Activated CD8-positive, alpha-beta memory T cell treated with anti-CD3 and anti-CD28 coated beads for 36 hours (primary cell): Measurements from ENCODE around the gene DNAJC4. TPM values are rescaled to one million over a fixed set of nuclear protein-coding genes. Genes with fewer than 3 reads are reported as not detected.

ENCODE experiments used
- CTCF ChIA-PET: fragments of 350-600 bp; sonication (Branson Sonifier 250); formaldehyde crosslinking; loops from one replicate; lab custom pipeline; 2021; ENCODE audit warnings: antibody characterized with exemption; lab: Charles Lee
- POLR2A ChIA-PET: fragments of 350-600 bp; sonication (Branson Sonifier 250); formaldehyde crosslinking; loops from one replicate; lab custom pipeline; 2021; ENCODE audit warnings: antibody characterized with exemption; lab: Charles Lee
- total RNA-seq, 2 experiments: library from RNA; stranded (reverse); gene quantifications; one replicate each; pipeline ENCODE4 v1.2.3, GENCODE V29; 2021

Gene DNAJC4, protein sequence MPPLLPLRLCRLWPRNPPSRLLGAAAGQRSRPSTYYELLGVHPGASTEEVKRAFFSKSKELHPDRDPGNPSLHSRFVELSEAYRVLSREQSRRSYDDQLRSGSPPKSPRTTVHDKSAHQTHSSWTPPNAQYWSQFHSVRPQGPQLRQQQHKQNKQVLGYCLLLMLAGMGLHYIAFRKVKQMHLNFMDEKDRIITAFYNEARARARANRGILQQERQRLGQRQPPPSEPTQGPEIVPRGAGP
- 10 to 100 TPM; 19.0 to 20.8 TPM for total RNA-seq

DNA sequence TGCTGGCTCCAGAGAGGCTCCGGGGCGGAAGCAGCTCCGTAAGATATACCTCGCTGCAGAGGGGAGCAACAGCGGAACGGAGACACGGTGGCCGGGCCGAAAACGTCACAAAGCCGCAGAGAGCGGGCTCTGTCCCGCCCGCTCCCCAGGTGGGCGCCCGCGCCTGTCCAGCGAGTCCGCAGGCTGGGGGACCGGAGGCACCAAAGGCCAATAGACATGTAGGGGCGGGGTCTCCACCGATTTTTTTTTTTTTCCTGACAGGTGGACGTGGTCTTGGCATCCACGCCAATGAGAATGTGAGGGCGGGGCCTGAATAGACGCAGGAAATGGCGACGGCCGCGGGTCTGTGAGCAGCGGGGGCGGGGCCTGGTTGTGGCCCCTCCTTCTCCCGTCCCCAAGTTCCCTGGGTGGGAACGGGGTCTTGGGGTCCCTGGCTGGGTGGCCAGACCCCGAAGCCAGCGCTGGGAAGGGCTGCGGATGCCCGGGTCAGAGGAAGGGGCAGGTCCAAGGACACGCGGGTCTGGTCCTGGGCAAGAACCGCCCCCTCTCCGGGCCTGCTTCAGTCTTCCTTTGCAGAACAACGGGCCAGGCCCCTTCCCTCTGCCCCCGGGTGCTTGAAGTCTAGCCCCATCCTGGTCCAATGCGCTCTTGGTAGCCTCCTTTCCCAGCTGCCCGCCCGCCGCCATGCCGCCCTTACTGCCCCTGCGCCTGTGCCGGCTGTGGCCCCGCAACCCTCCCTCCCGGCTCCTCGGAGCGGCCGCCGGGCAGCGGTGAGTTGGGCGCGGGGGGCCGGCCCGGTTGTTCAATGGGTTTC is at the start of gene DNAJC4:
Gene DNAJC4, plus strand, starts transcription at position 378 of the 814 bp plus-strand sequence. Its CDS starts 307 bp downstream, at position 685.
- POLR2A ChIA-PET, result interaction anchor here (0.6 kb wide), 1 partner anchor 560 kb away, joined by 3 read pairs; no protein-coding TSS in a partner anchor
- CTCF ChIA-PET, result interaction anchor here (1.1 to 2.7 kb wide), 6 partner anchors 13 to 74 kb away, joined by 3 to 6 read pairs (median 4); partner anchors contain the start of gene PPP1R14B

DNA sequence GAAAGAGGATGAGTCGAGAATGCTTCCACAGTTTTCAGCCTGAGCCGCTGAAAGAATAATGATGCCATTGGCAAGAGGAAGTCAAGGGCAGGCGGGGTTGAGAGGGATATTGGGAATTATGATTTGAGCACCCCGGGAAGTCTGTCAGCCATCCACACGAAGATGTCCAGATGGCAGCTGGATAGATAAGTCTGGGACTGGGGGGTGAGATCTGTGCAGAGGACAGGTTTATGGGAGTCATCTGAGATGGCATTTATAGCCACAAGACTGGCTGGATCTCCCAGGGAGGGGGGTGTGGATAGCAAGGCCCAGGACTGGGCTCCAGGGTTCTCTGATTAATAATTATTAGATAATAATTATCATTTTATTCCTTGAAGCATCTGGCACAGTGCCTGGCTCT is 49.5 kb upstream of the DNAJC4 start:
- POLR2A ChIA-PET, result interaction anchor here (0.6 kb wide), 1 partner anchor 222 kb away, joined by 4 read pairs; no protein-coding TSS in a partner anchor
- CTCF ChIA-PET, result interaction anchor here (1.0 to 1.5 kb wide), 3 partner anchors 17 to 32 kb away, joined by 3 to 4 read pairs (median 4); no protein-coding TSS in a partner anchor

DNA sequence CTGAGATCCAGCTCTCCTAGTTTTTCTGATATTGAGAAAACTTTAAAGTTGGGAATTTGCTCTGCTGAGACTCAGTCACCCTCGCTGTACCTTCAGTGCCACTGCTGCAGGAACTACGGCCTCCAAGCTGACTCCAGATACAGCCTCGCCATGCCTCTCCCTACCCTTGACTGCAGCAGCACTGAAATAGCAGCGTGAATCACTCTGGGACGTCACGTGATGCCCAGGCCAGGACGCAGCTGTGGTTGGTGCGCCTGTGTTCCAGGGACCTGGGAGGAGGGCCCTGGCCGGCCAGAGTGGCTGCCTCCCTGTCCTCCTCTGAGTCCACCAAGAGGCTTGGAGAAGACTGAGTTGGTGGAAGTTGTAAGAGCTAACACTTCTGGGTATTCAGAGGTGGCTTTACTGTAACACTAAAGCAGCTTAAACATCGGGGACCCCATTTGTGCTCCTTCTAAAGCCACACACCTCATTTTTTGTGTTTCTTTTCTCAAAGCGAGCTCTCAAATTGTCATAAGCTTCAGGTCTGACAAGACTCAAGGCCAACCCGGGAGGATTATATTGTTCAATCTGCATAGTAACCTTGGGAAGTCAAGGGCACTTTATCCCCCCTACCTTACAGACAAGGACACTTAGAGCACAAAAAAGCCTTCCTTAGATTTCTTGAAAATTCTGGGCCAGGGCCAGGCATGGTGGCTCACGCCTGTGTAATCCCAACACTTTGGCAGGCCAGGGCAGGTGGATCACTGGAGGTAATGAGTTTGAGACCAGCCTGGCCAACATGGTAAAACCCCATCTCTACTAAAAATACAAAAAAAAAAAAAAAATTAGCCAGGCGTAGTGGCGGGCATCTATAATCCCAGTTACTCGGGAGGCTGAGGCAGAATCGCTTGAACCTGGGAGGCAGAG is 48.6 kb upstream of the DNAJC4 start:
- ChIA-PET POLR2A (interaction anchor here (0.6 kb wide), 2 partner anchors 43 to 223 kb away, joined by 3 to 4 read pairs; no protein-coding TSS in a partner anchor), CTCF (interaction anchor here (0.5 to 1.5 kb wide), 5 partner anchors 17 to 116 kb away, joined by 3 to 4 read pairs (median 3); no protein-coding TSS in a partner anchor)

DNA sequence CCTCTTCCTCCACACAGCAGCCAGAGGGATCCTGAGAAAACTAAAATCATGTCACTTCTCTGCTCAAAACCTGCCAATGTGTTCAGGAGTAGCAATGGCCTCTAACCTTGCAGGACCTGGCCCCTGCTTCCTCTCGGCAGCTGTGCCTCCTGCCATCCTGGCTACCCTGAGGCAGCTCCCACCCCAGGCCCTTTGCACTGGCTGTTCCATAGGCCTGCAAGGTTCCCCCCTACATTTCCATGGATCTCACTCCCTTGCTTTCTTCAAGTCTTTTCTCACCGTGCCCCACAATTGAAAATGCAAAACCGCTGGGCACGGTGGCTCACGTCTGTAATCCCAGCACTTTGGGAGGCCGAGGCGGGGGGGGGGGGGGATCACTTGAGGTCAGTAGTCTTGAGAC is 46.5 kb upstream of the DNAJC4 start:
- ChIA-PET CTCF (interaction anchor here (0.7 to 7.1 kb wide), 2 partner anchors 22 to 25 kb away, joined by 4 to 54 read pairs; partner anchors contain the start of gene FERMT3), POLR2A (interaction anchor here (0.7 to 2.5 kb wide), 3 partner anchors 17 to 52 kb away, joined by 4 to 20 read pairs (median 6); partner anchors contain the start of gene MACROD1)

DNA sequence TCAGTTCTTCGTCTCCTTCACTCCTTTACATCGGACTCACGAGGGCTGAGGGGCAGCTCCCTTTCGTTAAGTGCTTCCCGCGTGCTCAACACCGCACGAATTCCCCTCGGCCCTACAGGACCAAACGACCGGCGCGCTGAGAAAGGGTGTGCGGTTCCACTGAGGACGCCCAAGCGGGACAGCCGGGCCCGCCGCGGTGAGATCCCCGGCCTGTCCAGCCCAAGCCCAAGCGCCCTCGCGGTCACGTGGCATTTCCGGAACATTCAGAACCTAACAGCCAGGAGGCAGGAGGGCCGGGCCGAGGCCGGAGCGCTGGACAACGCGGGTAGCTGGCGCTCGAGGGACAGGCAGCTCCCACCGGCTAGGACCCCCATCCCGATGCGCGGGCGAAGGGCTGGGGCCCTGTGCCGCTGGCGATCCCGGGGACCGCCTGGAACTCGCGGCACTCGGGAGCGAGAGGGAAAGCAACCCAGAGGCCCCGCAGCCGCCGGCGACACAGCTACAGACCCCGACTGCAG is 45.1 kb upstream of the DNAJC4 start:
- POLR2A ChIA-PET, result interaction anchor here (0.5 to 5.8 kb wide), 21 partner anchors 14 to 1136 kb away, joined by 3 to 106 read pairs (median 4); partner anchors contain the start of genes ESRRA, FERMT3, MACROD1 and PPP1R14B
- CTCF ChIA-PET, result interaction anchor here (0.7 to 7.1 kb wide), 11 partner anchors 21 to 184 kb away, joined by 3 to 54 read pairs (median 4); partner anchors contain the start of genes FERMT3 and RPS6KA4

DNA sequence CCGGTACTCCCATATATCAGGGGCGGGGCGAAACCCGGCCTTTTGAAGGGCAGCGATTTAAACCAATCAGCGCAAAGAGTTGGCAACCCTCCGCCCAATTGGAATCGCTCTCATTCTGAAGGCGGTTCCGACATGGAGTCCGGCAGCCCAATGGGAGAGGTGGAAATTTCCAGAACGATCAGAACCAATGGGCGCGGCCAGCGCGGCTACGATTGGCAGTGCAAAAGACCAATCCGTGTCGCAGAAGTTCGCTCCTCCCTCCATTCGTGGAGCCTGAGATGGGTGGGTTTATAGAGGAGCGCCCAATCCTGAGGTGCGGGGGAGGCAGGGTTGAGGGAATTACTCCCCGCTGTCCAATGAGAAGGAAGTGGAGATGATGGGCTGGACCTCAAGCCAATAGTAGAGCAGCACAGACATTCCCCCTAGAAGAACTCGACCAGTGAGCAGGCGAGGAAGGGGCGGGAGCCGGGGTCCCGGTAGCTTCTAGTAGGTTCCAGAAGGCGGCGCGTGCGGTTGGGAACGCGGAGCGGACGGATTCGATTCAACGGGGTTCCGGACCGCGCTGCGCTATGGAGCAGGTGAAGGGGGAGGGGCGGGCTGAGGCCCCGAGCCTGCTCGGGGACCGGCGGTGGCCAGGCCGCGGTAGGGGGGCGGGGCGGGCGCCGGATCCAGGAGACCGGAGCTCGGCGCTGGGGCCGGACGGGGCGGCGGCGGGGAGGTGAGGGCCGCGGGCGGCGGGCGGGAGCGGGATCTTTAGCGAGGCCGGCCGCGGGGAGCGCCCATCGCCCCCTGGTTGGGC is 44.5 kb upstream of the DNAJC4 start, which contains the start of gene STIP1:
Gene STIP1, plus strand, starts transcription at position 479 of the 799 bp plus-strand sequence. Its CDS starts 91 bp downstream, at position 570.
- CTCF ChIA-PET, result interaction anchor here (1.0 to 7.1 kb wide), 9 partner anchors 20 to 185 kb away, joined by 3 to 54 read pairs (median 4); partner anchors contain the start of genes FERMT3, MACROD1 and RPS6KA4
- POLR2A ChIA-PET, result interaction anchor here (0.5 to 5.8 kb wide), 14 partner anchors 14 to 365 kb away, joined by 3 to 106 read pairs (median 4); partner anchors contain the start of genes ESRRA, FERMT3, MACROD1 and PPP1R14B

DNA sequence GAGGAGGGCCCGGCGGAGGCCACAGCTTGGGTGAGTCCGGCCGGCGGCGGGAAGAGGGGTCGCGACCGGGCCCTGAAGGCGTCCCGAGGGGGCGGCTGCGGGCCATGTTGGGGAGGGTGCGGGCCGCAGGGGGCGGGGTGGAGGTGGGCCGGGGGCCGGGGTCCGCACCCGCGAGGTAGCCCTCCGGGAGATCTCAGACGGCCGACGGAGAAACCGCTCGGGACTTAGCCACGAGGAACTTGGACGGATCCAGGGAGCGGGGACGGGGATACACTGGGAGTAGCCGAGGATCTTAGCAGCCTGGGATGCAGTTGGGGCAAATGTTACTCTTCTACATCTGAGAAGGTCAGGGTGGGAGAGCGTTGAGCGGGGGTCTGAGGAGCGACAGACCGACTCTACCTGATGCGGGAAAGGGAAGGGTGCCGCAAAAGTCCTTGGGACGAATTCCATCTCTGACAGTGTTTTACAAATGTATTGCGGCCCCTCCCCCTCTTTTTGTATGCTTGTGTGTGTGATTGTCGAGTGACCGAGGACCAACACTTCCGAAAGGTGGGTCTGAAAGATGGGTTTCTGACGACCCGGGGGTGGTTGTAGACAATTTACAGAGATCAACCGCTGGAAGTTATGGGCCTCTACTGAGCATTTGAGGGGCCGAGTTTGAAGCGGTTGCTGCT is 43.7 kb upstream of the DNAJC4 start:
- POLR2A ChIA-PET, result interaction anchor here (1.0 to 5.8 kb wide), 9 partner anchors 13 to 131 kb away, joined by 3 to 106 read pairs (median 4); partner anchors contain the start of genes FERMT3, MACROD1, NUDT22 and PRDX5
- CTCF ChIA-PET, result interaction anchor here (1.0 to 7.1 kb wide), 8 partner anchors 14 to 172 kb away, joined by 3 to 54 read pairs (median 4); partner anchors contain the start of genes FERMT3, MACROD1 and RPS6KA4

DNA sequence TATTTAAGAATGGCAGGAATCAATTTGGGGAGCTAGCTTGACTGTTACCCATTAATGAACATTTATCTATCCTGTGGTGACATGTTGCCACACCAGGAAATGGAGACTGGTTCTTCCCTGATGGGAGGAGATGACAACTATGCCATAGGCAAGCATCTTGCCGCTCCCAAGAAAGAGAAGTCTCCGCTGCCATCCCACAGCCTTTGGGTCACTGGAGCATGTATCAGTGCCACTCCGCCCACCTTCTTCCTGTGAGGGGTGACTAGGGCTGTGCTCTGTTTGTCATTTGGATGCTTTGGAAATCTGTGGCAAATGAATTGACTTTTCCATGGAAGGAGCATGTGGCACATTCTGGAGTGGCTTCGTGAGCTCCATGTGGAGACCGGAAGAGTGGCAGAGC is 37.9 kb upstream of the DNAJC4 start:
- CTCF ChIA-PET, result interaction anchor here (1.0 kb wide), 1 partner anchor 12 kb away, joined by 3 read pairs; no protein-coding TSS in a partner anchor

DNA sequence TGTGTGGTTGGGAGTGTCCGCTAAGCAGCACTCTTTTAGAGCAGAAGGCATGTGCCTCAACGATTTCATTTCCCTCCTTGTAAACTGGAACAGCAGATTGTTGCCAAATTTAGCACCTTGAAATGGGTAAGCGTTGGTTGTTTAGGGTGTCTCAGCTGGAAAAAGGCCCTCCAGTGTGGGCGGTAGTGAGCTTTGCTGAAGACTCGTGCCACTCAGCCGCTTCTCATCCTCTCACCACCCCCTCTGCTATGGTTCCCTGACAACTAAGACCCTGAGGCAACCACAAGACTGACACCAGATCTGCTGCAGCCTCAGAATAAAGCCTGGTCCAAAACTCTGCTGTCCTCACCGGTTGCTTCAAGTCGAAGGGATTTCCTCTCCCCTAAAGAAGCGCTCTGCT is 33.7 kb upstream of the DNAJC4 start:
- ChIA-PET CTCF (interaction anchor here (1.1 to 1.2 kb wide), 2 partner anchors 9 to 105 kb away, joined by 3 read pairs; no protein-coding TSS in a partner anchor), POLR2A (no interaction called here)

More for the DNA sequence above, 37.9 kb upstream of the DNAJC4 start:
- POLR2A ChIA-PET, result no interaction called here

DNA sequence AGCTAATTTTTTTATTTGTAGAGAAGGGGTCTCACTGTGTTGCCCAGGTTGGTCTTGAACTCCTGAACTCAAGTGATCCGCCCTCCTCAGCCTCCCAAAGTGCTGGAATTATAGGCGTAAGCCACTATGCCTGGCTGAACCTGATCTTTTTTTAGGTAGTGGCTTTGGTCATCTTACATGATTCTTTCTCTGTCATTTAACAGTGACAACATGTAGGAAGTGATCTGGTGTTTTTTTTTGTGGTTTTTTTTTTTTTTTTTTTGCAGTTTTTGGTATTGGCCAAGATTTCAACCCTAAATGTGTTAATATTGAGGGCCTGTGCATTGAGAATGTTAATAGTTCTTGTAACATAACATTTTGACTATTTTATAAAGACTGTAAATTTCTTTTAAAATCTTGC is 31.8 kb upstream of the DNAJC4 start:
- CTCF ChIA-PET, result no interaction called here
- POLR2A ChIA-PET, result no interaction called here

DNA sequence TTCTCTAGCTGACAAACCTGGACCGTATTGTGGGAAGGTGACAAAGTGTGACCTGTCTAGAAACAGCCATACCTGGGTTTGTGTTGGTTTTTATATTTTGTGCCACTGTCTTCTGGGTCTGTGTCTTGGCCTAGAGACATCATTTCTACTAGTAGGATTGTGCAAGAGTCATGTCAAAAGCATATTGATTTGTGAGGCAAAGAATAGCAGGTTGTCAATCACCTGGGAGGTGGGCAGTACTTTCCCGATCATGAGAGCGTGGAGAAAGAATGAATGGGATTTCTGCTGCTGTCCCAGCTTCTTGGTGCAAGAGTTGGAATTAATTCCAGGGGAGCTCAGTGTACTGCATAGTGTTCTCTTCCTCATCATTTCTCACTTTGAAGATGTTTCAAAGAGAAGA is 28.8 kb upstream of the DNAJC4 start:
- ChIA-PET POLR2A (no interaction called here), CTCF (interaction anchor here (2.6 kb wide), 1 partner anchor 14 kb away, joined by 9 read pairs; no protein-coding TSS in a partner anchor)

DNA sequence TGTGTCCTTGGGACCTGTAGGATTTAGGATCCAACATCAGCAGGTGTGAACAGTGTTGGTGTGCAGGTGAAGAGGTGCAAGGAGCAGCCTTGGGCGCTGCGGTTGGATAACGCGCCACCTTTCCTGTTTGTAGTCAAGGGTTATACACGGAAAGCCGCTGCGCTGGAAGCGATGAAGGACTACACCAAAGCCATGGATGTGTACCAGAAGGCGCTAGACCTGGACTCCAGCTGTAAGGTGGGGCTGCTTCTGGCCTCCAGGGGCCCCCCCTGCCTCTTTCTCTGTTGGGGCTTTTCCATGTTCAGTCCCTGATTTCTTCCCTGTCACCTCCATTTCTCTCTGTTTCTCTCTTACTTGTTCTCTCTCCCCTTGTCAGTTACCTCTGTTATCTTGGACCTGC is 27.4 kb upstream of the DNAJC4 start:
- CTCF ChIA-PET, result interaction anchor here (3.4 to 6.6 kb wide), 3 partner anchors 16 to 101 kb away, joined by 16 to 54 read pairs (median 41); partner anchors contain the start of genes ESRRA, NUDT22, STIP1 and TRPT1
- POLR2A ChIA-PET, result interaction anchor here (0.6 kb wide), 1 partner anchor 11 kb away, joined by 3 read pairs; no protein-coding TSS in a partner anchor

DNA sequence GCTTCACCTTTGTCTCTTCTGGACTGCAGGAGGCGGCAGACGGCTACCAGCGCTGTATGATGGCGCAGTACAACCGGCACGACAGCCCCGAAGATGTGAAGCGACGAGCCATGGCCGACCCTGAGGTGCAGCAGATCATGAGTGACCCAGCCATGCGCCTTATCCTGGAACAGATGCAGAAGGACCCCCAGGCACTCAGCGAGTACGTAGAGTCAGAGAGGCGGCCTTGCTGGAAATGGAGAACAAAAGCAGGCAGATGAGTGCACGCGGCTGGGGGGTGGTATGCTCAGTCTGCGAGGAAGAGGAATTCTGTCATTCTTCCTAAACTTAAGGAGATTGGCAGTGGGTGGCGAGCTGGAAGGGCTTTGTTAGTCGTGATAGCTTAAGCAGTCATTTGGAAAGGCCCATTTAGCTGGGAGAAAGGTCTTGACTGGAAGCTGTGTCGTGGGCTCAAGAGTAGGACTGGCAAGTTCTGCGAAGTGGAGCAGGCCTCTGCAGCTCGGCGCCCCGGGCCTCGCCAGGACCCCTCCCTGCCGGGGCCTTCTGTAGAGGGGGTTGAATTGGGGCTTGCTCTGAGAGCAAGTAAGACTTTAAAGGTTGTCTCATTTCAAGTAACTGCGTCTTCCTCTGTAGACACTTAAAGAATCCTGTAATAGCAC is 26.8 kb upstream of the DNAJC4 start:
- ChIA-PET CTCF (interaction anchor here (1.1 to 6.6 kb wide), 7 partner anchors 10 to 101 kb away, joined by 3 to 54 read pairs (median 6); partner anchors contain the start of genes ESRRA, NUDT22, STIP1 and TRPT1), POLR2A (interaction anchor here (0.6 to 0.7 kb wide), 2 partner anchors 11 to 43 kb away, joined by 3 read pairs; partner anchors contain the start of gene PPP1R14B)

DNA sequence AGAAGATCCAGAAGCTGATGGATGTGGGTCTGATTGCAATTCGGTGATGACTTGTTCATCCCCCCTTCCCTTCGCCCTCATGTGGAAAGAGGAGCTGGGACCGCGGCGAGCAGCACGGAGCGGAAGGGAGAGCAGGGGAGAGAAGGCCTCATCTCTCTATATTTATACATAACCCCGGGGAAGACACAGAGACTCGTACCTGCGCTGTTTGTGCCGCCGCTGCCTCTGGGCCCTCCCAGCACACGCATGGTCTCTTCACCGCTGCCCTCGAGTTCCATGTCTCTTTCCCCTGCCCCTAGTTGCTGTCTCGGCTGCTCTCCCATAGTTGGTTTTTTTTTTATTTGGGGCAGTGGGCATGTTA is 26.3 kb upstream of the DNAJC4 start:
- CTCF ChIA-PET, result interaction anchor here (0.7 to 6.6 kb wide), 10 partner anchors 11 to 100 kb away, joined by 3 to 54 read pairs (median 6); partner anchors contain the start of genes ESRRA, NUDT22, PLCB3 and STIP1
- POLR2A ChIA-PET, result interaction anchor here (0.7 to 5.2 kb wide), 3 partner anchors 17 to 43 kb away, joined by 3 to 106 read pairs (median 6); partner anchors contain the start of genes NUDT22, PPP1R14B, STIP1 and TRPT1
